GM08714 (cell line): ENCODE measurements around the gene BOLA2B.

Experiments
- H3K4me3 ChIP-seq: fragments of 200-500 bp; sonication (Bioruptor generic); 2 replicates; pipeline ENCODE4 v1.5.1; 2014; ENCODE audit warnings: mild to moderate bottlenecking, low read length, inconsistent platforms
- ZNF274 ChIP-seq: IDR thresholded peaks from 2 replicates; pipeline ENCODE4 v1.6.1; 2012; ENCODE audit warnings: mild to moderate bottlenecking, low read depth, low read length

The BOLA2B gene

GRCh38 chr16:30166202-30166902, 27.1 kb downstream of the BOLA2B start:
- TF ChIP-seq ZNF274: no peak
- no peak overlapping the region for H3K4me3 ChIP-seq

DNA sequence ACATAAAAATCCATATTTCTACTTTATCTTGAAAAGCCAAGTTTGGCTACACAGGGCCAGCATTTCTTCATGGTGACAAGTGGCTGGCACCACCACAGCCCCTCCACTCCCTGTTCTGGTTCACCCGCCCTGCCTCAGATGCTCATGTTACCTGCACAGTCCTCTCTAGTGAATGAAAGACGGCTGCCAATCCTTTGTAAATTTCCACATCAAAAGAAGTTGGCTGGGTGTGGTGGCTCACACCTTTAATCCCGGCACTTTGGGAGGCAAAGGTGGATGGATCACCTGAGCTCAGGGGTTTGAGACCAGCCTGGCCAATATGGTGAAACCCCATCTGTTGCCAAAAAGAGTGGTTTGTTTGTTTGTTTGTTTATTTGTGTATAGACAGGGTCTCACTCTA, 29.9 kb downstream of the BOLA2B start:
- H3K4me3 ChIP-seq: no peak overlapping the region
- TF ChIP-seq ZNF274: no peak

DNA sequence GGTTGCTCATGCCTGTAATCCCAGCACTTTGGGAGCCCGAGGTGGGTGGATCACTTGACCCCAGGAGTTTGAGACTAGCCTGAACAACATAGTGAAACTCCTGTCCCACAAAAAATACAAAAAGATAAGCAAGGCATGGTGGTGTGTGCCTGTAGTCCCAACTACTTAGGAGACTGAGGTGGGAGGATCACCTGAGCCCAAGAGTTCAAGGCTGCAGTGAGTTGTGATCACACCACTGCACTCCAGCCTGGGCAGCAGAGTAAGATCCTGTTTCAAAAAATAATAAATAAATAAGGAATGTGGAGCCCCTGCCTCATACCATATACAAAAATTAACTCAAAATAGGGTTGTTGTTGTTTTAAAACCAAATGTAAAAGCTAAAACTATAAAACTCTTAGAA, 36.3 kb downstream of the BOLA2B start:
- no peak for TF ChIP-seq ZNF274
- H3K4me3 ChIP-seq: no peak overlapping the region

- no peak overlapping the region for H3K4me3 ChIP-seq
- TF ChIP-seq ZNF274: no peak
These were observed 38.3 kb downstream of the BOLA2B start for GRCh38 chr16:30155188-30155587.

DNA sequence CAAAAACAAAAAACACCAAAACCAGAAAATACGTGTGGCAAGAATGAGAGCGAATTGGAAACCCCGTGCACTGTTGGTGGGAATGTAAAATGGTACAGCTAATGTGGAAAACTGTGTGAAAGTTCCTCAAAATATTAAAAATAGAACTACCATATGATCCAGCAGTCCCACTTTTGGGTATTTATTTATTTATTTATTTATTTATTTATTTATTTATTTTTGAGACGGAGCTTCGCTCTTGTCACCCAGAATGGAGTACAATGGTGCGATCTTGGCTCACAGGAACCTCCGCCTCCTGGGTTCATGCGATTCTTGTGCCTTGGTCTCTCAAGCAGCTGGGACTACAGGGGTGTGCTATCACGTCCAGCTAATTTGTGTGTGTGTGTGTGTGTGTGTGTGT, 40.9 kb downstream of the BOLA2B start:
- TF ChIP-seq ZNF274: no peak
- H3K4me3 ChIP-seq: no peak overlapping the region

GRCh38 chr16:30151091-30151490, 42.4 kb downstream of the BOLA2B start:
- H3K4me3 ChIP-seq: no peak overlapping the region
- TF ChIP-seq ZNF274: no peak

- no peak for TF ChIP-seq ZNF274
- H3K4me3 ChIP-seq: no peak overlapping the region
These were observed 44.1 kb downstream of the BOLA2B start for GRCh38 chr16:30149250-30149930.

GRCh38 chr16:30147843-30148510, 45.5 kb downstream of the BOLA2B start:
- no peak for TF ChIP-seq ZNF274
- no peak overlapping the region for H3K4me3 ChIP-seq

DNA sequence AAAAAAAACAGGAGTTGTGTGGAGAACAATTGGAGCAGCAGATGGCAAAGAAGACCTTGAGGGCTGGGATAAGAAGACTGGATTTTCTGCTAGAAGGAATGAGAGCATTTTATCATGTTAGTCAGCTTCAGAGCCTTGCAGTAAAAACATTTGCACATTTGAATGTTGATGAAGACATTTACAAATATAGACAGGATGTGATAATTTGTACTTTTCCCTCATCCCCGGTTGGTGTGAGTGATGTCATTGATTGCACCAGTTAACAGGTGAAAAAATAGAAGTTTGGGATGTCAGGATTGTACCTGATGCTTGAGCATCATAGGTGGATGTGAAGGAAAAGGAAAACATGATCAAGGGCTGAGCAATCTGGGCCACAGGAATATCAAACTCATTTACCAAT, 47.8 kb downstream of the BOLA2B start:
- no peak overlapping the region for H3K4me3 ChIP-seq
- no peak for TF ChIP-seq ZNF274

GRCh38 chr16:30144917-30145316, 48.5 kb downstream of the BOLA2B start:
- TF ChIP-seq ZNF274: no peak

GRCh38 chr16:30144017-30144416, 49.4 kb downstream of the BOLA2B start:
- no peak overlapping the region for H3K4me3 ChIP-seq

More at GRCh38 chr16:30144917-30145316, 48.5 kb downstream of the BOLA2B start:
- no peak overlapping the region for H3K4me3 ChIP-seq

DNA sequence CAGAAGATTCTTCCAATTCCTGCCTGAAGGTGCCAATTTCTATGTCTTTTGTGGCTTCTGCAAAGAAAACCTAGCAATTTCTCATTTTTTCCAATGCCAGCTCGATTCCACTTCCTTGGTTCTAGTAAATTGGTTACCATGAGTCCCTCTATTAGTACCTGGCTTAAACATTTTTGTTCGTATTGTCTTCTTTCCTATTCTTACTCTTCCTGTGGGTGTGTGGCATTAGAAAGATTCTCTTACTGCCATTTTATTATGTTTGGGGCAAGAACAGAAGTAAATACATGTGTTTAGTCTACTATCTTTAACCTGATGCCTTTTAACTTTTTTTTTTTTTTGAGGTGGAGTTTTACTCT, 50.1 kb downstream of the BOLA2B start:
- no peak overlapping the region for H3K4me3 ChIP-seq
- no peak for TF ChIP-seq ZNF274

More at GRCh38 chr16:30144017-30144416, 49.4 kb downstream of the BOLA2B start:
- TF ChIP-seq ZNF274: no peak
